Glutamatergic neuron (in vitro differentiated cells): ENCODE data around the gene NHLRC4. TPM values are rescaled to one million over a fixed set of nuclear protein-coding genes. Genes with fewer than 3 reads are reported as not detected.

ENCODE experiments used
- DNase-seq: peaks from one replicate; pipeline ENCODE4 v3.0.0; 2022
- H3K27ac Mint-ChIP-seq: one replicate; pipeline ENCODE4 v1.8.0; 2020; ENCODE audit warnings: mild to moderate bottlenecking, mixed read lengths, inconsistent platforms; ENCODE audit not compliant: unreplicated experiment
- H3K27me3 Mint-ChIP-seq: one replicate; pipeline ENCODE4 v1.8.0; 2020; ENCODE audit warnings: mild to moderate bottlenecking, moderate library complexity, mixed read lengths, inconsistent platforms; ENCODE audit not compliant: unreplicated experiment
- H3K36me3 Mint-ChIP-seq: one replicate; pipeline ENCODE4 v1.8.0; 2020; ENCODE audit warnings: mild to moderate bottlenecking, mixed read lengths, inconsistent platforms; ENCODE audit not compliant: unreplicated experiment
- H3K4me1 Mint-ChIP-seq: one replicate; pipeline ENCODE4 v1.8.0; 2020; ENCODE audit warnings: mild to moderate bottlenecking, low read depth, mixed read lengths, inconsistent platforms; ENCODE audit not compliant: unreplicated experiment
- H3K4me3 Mint-ChIP-seq: one replicate; pipeline ENCODE4 v1.8.0; 2020; ENCODE audit warnings: mild to moderate bottlenecking, mixed read lengths, inconsistent platforms; ENCODE audit not compliant: unreplicated experiment
- H3K9me3 Mint-ChIP-seq: one replicate; pipeline ENCODE4 v1.8.0; 2020; ENCODE audit warnings: mild to moderate bottlenecking, moderate library complexity, mixed read lengths, inconsistent platforms; ENCODE audit not compliant: unreplicated experiment
- total RNA-seq: library from RNA; stranded (reverse); fragmentation: NEBNext Ultra II Directional; extraction: Animal tissue kit (Norgen Biotek cat#: 25700); gene quantifications from one replicate; pipeline ENCODE4 v1.2.1, GENCODE V29; 2021; ENCODE audit not compliant: unreplicated experiment
- TF ChIP-seq, protein P1 (sequence below): fragments of 200-600 bp; sonication (generic); IDR thresholded peaks from one replicate; pipeline ENCODE4 v1.5.0; 2021; ENCODE audit not compliant: partially characterized antibody, unreplicated experiment

NHLRC4 gene
- total RNA-seq, 1 donor from 2014 or later, result 3.4 TPM

GRCh38 chr16:560204-560700 is 6.6 kb upstream of the NHLRC4 start, which contains the start of gene PRR35:
Gene PRR35, plus strand, starts transcription at chr16:560394. Its CDS starts 2,901 bp downstream, at chr16:563295.
- TF ChIP-seq, protein P1, sequence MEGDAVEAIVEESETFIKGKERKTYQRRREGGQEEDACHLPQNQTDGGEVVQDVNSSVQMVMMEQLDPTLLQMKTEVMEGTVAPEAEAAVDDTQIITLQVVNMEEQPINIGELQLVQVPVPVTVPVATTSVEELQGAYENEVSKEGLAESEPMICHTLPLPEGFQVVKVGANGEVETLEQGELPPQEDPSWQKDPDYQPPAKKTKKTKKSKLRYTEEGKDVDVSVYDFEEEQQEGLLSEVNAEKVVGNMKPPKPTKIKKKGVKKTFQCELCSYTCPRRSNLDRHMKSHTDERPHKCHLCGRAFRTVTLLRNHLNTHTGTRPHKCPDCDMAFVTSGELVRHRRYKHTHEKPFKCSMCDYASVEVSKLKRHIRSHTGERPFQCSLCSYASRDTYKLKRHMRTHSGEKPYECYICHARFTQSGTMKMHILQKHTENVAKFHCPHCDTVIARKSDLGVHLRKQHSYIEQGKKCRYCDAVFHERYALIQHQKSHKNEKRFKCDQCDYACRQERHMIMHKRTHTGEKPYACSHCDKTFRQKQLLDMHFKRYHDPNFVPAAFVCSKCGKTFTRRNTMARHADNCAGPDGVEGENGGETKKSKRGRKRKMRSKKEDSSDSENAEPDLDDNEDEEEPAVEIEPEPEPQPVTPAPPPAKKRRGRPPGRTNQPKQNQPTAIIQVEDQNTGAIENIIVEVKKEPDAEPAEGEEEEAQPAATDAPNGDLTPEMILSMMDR, result no peak
- H3K4me3 Mint-ChIP-seq, result no peak within 1 kb of the TSS

GRCh38 chr16:560701-561412 is 5.9 kb upstream of the NHLRC4 start:
- Mint-ChIP-seq H3K4me1 (peaks cover 6% of the 10 kb centered on the region), H3K9me3 (peaks cover 6% of the 10 kb centered on the region), H3K4me3 (no peak overlapping the region), H3K27me3 (peaks cover 6% of the 10 kb centered on the region), H3K27ac (no peak overlapping the region), H3K36me3 (no peaks in the 10 kb centered on the region)
- TF ChIP-seq, protein P1, result no peak
- DNase-seq, result no peak

More at GRCh38 chr16:560204-560700, 6.6 kb upstream of the NHLRC4 start, which contains the start of gene PRR35:
- DNase-seq, result no peak
- H3K36me3 Mint-ChIP-seq, result no peaks in the 10 kb centered on the region
- H3K4me1 Mint-ChIP-seq, result peaks cover 6% of the 10 kb centered on the region
- H3K27ac Mint-ChIP-seq, result no peak within 1 kb of the TSS
- peaks cover 6% of the 10 kb centered on the region for H3K27me3 Mint-ChIP-seq
- peaks cover 6% of the 10 kb centered on the region for H3K9me3 Mint-ChIP-seq

GRCh38 chr16:561413-561794 is 5.4 kb upstream of the NHLRC4 start:
- no peak for DNase-seq
- peaks cover 6% of the 10 kb centered on the region for H3K27me3 Mint-ChIP-seq
- no peaks in the 10 kb centered on the region for H3K36me3 Mint-ChIP-seq
- no peak overlapping the region for H3K27ac Mint-ChIP-seq
- H3K9me3 Mint-ChIP-seq, result peaks cover 6% of the 10 kb centered on the region
- TF ChIP-seq, protein P1, result no peak
- peaks cover 6% of the 10 kb centered on the region for H3K4me1 Mint-ChIP-seq
- H3K4me3 Mint-ChIP-seq, result no peak overlapping the region

DNA sequence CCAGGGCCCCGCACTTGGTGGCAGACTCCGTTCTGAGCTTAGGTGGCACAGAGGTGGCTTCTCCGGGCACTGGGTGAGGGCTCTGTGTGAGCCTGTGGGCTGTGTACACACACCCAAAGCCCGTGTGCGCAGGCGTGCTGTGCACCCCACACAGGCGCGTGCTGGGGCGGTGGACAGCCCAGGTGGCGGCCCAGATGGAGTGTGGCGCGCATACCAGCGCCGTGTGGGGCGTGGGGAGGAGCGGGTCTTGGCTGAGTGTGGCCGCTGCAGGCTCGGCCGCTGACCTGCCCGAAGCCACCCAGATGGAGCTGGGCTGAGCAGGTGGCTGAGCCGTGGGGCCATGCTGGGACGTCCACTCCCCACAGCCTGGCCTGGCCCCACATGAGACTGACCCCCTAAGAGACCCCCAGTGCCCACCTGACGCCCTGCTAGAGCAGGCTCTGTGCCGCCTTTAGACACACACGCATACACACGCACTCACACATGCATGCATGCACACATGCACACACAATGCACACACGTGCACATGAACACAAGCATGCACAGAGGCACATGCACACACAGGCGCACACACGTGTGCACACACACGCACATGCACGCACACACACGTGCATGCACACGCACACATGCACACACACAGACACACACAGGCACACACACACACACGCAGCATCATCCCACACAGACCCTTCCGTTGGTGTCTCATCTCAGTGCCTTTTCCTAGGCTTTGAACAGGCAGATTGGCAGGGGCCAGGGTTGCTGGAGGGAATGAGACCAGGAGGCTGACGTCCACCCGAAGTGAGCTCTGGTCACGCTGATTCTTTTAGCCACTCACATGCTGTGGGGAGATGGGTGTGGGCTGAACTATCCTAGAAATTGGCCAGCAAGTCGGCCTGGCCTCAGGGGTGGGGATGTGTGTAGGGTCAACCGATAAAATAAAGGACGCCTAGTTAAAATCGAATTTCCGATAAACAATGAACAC is 4.6 kb upstream of the NHLRC4 start:
- peaks cover 6% of the 10 kb centered on the region for H3K27me3 Mint-ChIP-seq
- no peak for DNase-seq
- peak overlapping the region; percentile 34 for H3K4me3 Mint-ChIP-seq
- H3K27ac Mint-ChIP-seq, result peak overlapping the region; percentile 17
- peaks cover 10% of the 10 kb centered on the region for H3K4me1 Mint-ChIP-seq
- no peaks in the 10 kb centered on the region for H3K36me3 Mint-ChIP-seq
- peaks cover 6% of the 10 kb centered on the region for H3K9me3 Mint-ChIP-seq
- TF ChIP-seq, protein P1, result no peak
